ENCODE measurements around the gene TMOD1.
"Not testable (repeated sequence)": the region's sequence is repeated elsewhere in the genome, so short reads cannot be mapped to it uniquely, and the experiment has no call there.

Gene TMOD1

GRCh38 chr9:97501177-97501971 is at the start of gene TMOD1:
Gene TMOD1 (plus strand): TSS chr9:97501666. CDS start chr9:97524189, 22,523 bp downstream.
- DNase-seq: peak; percentile 60

GRCh38 chr9:97453573-97453972 is 47.9 kb upstream of the TMOD1 start:
- not testable (repeated sequence) for DNase-seq

GRCh38 chr9:97456841-97457240 is 44.6 kb upstream of the TMOD1 start:
- DNase-seq: not testable (repeated sequence)

GRCh38 chr9:97459326-97459725 is 42.1 kb upstream of the TMOD1 start:
- DNase-seq: no peak

GRCh38 chr9:97462159-97462558 is 39.3 kb upstream of the TMOD1 start:
- DNase-seq: no peak

GRCh38 chr9:97462914-97463313 is 38.6 kb upstream of the TMOD1 start:
- DNase-seq: no peak

- DNase-seq: peak; percentile 20
Observed at GRCh38 chr9:97468658-97469448, 32.6 kb upstream of the TMOD1 start.

GRCh38 chr9:97470076-97470475 is 31.4 kb upstream of the TMOD1 start:
- no peak for DNase-seq

- no peak for DNase-seq
Observed at GRCh38 chr9:97473717-97474116, 27.7 kb upstream of the TMOD1 start.

GRCh38 chr9:97474372-97474925 is 27.0 kb upstream of the TMOD1 start:
- DNase-seq: no peak

- DNase-seq: no peak
Observed at GRCh38 chr9:97475059-97475458, 26.4 kb upstream of the TMOD1 start.

GRCh38 chr9:97478301-97478981 is 23.0 kb upstream of the TMOD1 start:
- no peak for DNase-seq

GRCh38 chr9:97479496-97480159 is 21.8 kb upstream of the TMOD1 start:
- DNase-seq: no peak

GRCh38 chr9:97480174-97480573 is 21.3 kb upstream of the TMOD1 start:
- no peak for DNase-seq

- no peak for DNase-seq
Observed at GRCh38 chr9:97480749-97481148, 20.7 kb upstream of the TMOD1 start.

- no peak for DNase-seq
Observed at GRCh38 chr9:97484134-97484533, 17.3 kb upstream of the TMOD1 start.

GRCh38 chr9:97487107-97487506 is 14.4 kb upstream of the TMOD1 start:
- DNase-seq: no peak

GRCh38 chr9:97487861-97488260 is 13.6 kb upstream of the TMOD1 start:
- DNase-seq: no peak

- DNase-seq: no peak
Observed at GRCh38 chr9:97491216-97491999, 10.1 kb upstream of the TMOD1 start.

- not testable (repeated sequence) for DNase-seq
Observed at GRCh38 chr9:97497558-97498375, 3.7 kb upstream of the TMOD1 start.

- DNase-seq: not testable (repeated sequence)
Observed at GRCh38 chr9:97498846-97499245, 2.6 kb upstream of the TMOD1 start.
